HEK293 (cell line): ENCODE results near the gene AFDN.
A peak's percentile ranks its signal among the peaks of the same experiment; 100 is the strongest.

Experiments
- CTCF ChIA-PET: fragments of 350-600 bp; formaldehyde crosslinking; extraction: SDS; loops from one replicate; lab custom pipeline; 2021; ENCODE audit warnings: antibody characterized with exemption; lab: Yijun Ruan, JAX
- POLR2A ChIA-PET: fragments of 300-600 bp; formaldehyde crosslinking; extraction: SDS; loops from one replicate; lab custom pipeline; 2020; ENCODE audit warnings: antibody characterized with exemption, inconsistent platforms; lab: Yijun Ruan, JAX
- H3K27ac ChIP-seq: fragments of 200-500 bp; sonication (Bioruptor generic); 2 replicates; pipeline ENCODE4 v1.5.1; 2014; ENCODE audit warnings: low read depth, low read length, control low read depth, inconsistent platforms; ENCODE audit errors: extremely low read depth
- H3K36me3 ChIP-seq, 2 experiments: fragments of 200-500 bp in 1 of 2; sonication (Bioruptor generic) in 1 of 2; 1 replicate in 1 of 2; 2 replicates in 1 of 2; pipeline ENCODE4 v1.5.1; 2014 to 2017; ENCODE audit warnings: inconsistent platforms in 2 of 2, low read length in 2 of 2; ENCODE audit not compliant: control insufficient read depth in 2 of 2, insufficient read depth in 1 of 2
- H3K4me1 ChIP-seq: fragments of 200-500 bp; sonication (Bioruptor generic); 2 replicates; pipeline ENCODE4 v1.5.1; 2014; ENCODE audit warnings: mild to moderate bottlenecking, low read length, inconsistent platforms; ENCODE audit not compliant: control insufficient read depth, insufficient read depth
- H3K4me3 ChIP-seq: 2 replicates; pipeline ENCODE4 v1.5.1; 2011; ENCODE audit warnings: low read depth, mild to moderate bottlenecking, control low read depth, low read length, moderate library complexity
- H3K9me3 ChIP-seq: fragments of 200-500 bp; sonication (Bioruptor generic); 2 replicates; pipeline ENCODE4 v1.5.1; 2014; ENCODE audit warnings: low read depth, low read length, inconsistent platforms; ENCODE audit not compliant: control insufficient read depth, insufficient read depth
- GLIS1 ChIP-seq: fragments of 450-650 bp; formaldehyde crosslinking; IDR thresholded peaks from 2 replicates; pipeline ENCODE4 v1.5.1; 2016; ENCODE audit warnings: missing biosample characterization, missing genetic modification characterization
- GLIS2 ChIP-seq: fragments of 450-650 bp; formaldehyde crosslinking; IDR thresholded peaks from 2 replicates; pipeline ENCODE4 v1.5.1; 2016; ENCODE audit warnings: missing biosample characterization, missing genetic modification characterization
- OSR2 ChIP-seq: fragments of 450-650 bp; formaldehyde crosslinking; IDR thresholded peaks from 2 replicates; pipeline ENCODE4 v1.5.1; 2016; ENCODE audit warnings: missing biosample characterization, missing genetic modification characterization
- SP2 ChIP-seq: fragments of 450-650 bp; formaldehyde crosslinking; IDR thresholded peaks from 2 replicates; pipeline ENCODE4 v1.5.1; 2016; ENCODE audit warnings: missing biosample characterization, missing genetic modification characterization
- YY1 ChIP-seq: fragments of 450-650 bp; formaldehyde crosslinking; IDR thresholded peaks from 2 replicates; pipeline ENCODE4 v1.5.1; 2018; ENCODE audit warnings: missing biosample characterization, missing genetic modification characterization
- ZBTB17 ChIP-seq: fragments of 450-650 bp; formaldehyde crosslinking; IDR thresholded peaks from 2 replicates; pipeline ENCODE4 v1.5.1; 2016; ENCODE audit warnings: missing biosample characterization, missing genetic modification characterization
- ZBTB48 ChIP-seq: fragments of 450-650 bp; formaldehyde crosslinking; IDR thresholded peaks from 2 replicates; pipeline ENCODE4 v1.5.1; 2016; ENCODE audit warnings: missing biosample characterization, missing genetic modification characterization
- ZEB2 ChIP-seq: fragments of 450-650 bp; formaldehyde crosslinking; IDR thresholded peaks from 2 replicates; pipeline ENCODE4 v1.5.1; 2016; ENCODE audit warnings: missing biosample characterization, missing genetic modification characterization
- ZFP3 ChIP-seq: fragments of 450-650 bp; formaldehyde crosslinking; IDR thresholded peaks from 2 replicates; pipeline ENCODE4 v1.5.1; 2016; ENCODE audit warnings: low read depth, missing biosample characterization, missing genetic modification characterization
- ZFP41 ChIP-seq: fragments of 450-650 bp; formaldehyde crosslinking; IDR thresholded peaks from 2 replicates; pipeline ENCODE4 v1.5.1; 2016; ENCODE audit warnings: missing biosample characterization, missing genetic modification characterization, borderline replicate concordance
- ZNF10 ChIP-seq: fragments of 450-650 bp; formaldehyde crosslinking; IDR thresholded peaks from 2 replicates; pipeline ENCODE4 v1.5.1; 2017; ENCODE audit warnings: missing biosample characterization, missing genetic modification characterization
- ZNF155 ChIP-seq: fragments of 450-650 bp; formaldehyde crosslinking; IDR thresholded peaks from 2 replicates; pipeline ENCODE4 v1.5.1; 2016; ENCODE audit warnings: missing biosample characterization, missing genetic modification characterization
- ZNF174 ChIP-seq: fragments of 450-650 bp; formaldehyde crosslinking; IDR thresholded peaks from 2 replicates; pipeline ENCODE4 v1.5.0; 2017; ENCODE audit warnings: missing biosample characterization, mild to moderate bottlenecking, missing genetic modification characterization
- ZNF19 ChIP-seq: fragments of 450-650 bp; formaldehyde crosslinking; IDR thresholded peaks from 2 replicates; pipeline ENCODE4; 2016; ENCODE audit warnings: missing biosample characterization, missing genetic modification characterization, low read depth
- ZNF223 ChIP-seq: fragments of 450-650 bp; formaldehyde crosslinking; IDR thresholded peaks from 2 replicates; pipeline ENCODE4 v1.5.1; 2016; ENCODE audit warnings: missing biosample characterization, missing genetic modification characterization
- ZNF280D ChIP-seq: fragments of 450-650 bp; formaldehyde crosslinking; IDR thresholded peaks from 2 replicates; pipeline ENCODE4 v1.5.1; 2016; ENCODE audit warnings: missing biosample characterization, missing genetic modification characterization
- ZNF341 ChIP-seq: fragments of 450-650 bp; formaldehyde crosslinking; IDR thresholded peaks from 2 replicates; pipeline ENCODE4; 2016; ENCODE audit warnings: low read depth, missing biosample characterization, missing genetic modification characterization
- ZNF366 ChIP-seq: fragments of 450-650 bp; formaldehyde crosslinking; conservative IDR thresholded peaks from 2 replicates; pipeline ENCODE4 v1.5.1; 2016; ENCODE audit warnings: missing biosample characterization, missing genetic modification characterization
- ZNF510 ChIP-seq: fragments of 450-650 bp; formaldehyde crosslinking; IDR thresholded peaks from 2 replicates; pipeline ENCODE4 v1.5.1; 2018; ENCODE audit warnings: mild to moderate bottlenecking, missing genetic modification characterization, missing biosample characterization; ENCODE audit not compliant: insufficient replicate concordance
- ZNF544 ChIP-seq: fragments of 450-650 bp; formaldehyde crosslinking; IDR thresholded peaks from 2 replicates; pipeline ENCODE4 v1.5.0; 2017; ENCODE audit warnings: missing biosample characterization, missing genetic modification characterization
- ZNF548 ChIP-seq: fragments of 450-650 bp; formaldehyde crosslinking; IDR thresholded peaks from 2 replicates; pipeline ENCODE4 v1.5.1; 2016; ENCODE audit warnings: missing biosample characterization, missing genetic modification characterization
- ZNF571 ChIP-seq: fragments of 450-650 bp; formaldehyde crosslinking; IDR thresholded peaks from 2 replicates; pipeline ENCODE4 v1.5.0; 2017; ENCODE audit warnings: missing biosample characterization, missing genetic modification characterization
- ZNF580 ChIP-seq: fragments of 450-650 bp; formaldehyde crosslinking; IDR thresholded peaks from 2 replicates; pipeline ENCODE4 v1.5.1; 2016; ENCODE audit warnings: missing biosample characterization, missing genetic modification characterization
- ZXDB ChIP-seq: fragments of 450-650 bp; formaldehyde crosslinking; IDR thresholded peaks from 2 replicates; pipeline ENCODE4 v1.5.1; 2016; ENCODE audit warnings: missing biosample characterization, missing genetic modification characterization

The AFDN gene

GRCh38 chr6:167849846-167850459 is 23.2 kb downstream of the AFDN start (continued):
- no peak for TF ChIP-seq ZNF280D (tag by site-specific recombination)
- TF ChIP-seq ZNF10 (tag by site-specific recombination): no peak
- TF ChIP-seq ZFP41: no peak
- no peak for TF ChIP-seq GLIS1 (tag by site-specific recombination)
- no peak for TF ChIP-seq ZFP3
- no peak for TF ChIP-seq ZNF548 (tag by site-specific recombination)
- TF ChIP-seq OSR2 (tag by site-specific recombination): peak; percentile 42; the same call in 1 of the 2 replicates
- TF ChIP-seq ZNF341: no peak
- TF ChIP-seq ZNF580: 0 out of 2 replicates have a peak, but pooled peaks have one; percentile 59
- no peak for TF ChIP-seq ZNF223
- no peak for TF ChIP-seq ZNF510
- TF ChIP-seq ZNF571: no peak
- peak; percentile 50 for TF ChIP-seq ZBTB17 (tag by site-specific recombination)
- no peak for TF ChIP-seq ZBTB48 (tag by site-specific recombination)
- no peak for TF ChIP-seq SP2
- TF ChIP-seq YY1 (tag by site-specific recombination): no peak
- TF ChIP-seq ZNF544 (tag by site-specific recombination): no peak
- TF ChIP-seq ZNF366 (tag by site-specific recombination): peak; percentile 30; the same call in 1 of the 2 replicates
- no peak for TF ChIP-seq ZNF19 (tag by site-specific recombination)
- TF ChIP-seq ZEB2 (tag by site-specific recombination): 0 out of 2 replicates have a peak, but pooled peaks have one; percentile 15
- no peak for TF ChIP-seq ZNF155 (tag by site-specific recombination)
- TF ChIP-seq ZXDB: no peak

- H3K4me3 ChIP-seq: no peak overlapping the region
- TF ChIP-seq ZNF174 (tag by site-specific recombination): no peak
- 0 out of 2 replicates have a peak, but pooled peaks have one; percentile 15 for TF ChIP-seq GLIS2 (tag by site-specific recombination)
Observed at GRCh38 chr6:167850782-167851181, 24.1 kb downstream of the AFDN start.

More at GRCh38 chr6:167850782-167851181, 24.1 kb downstream of the AFDN start:
- Histone ChIP-seq H3K27ac (no peak overlapping the region), H3K4me1 (peaks cover 25% of the 10 kb centered on the region), H3K9me3 (no peaks in the 10 kb centered on the region), H3K36me3 (no peaks in the 10 kb centered on the region)
- ChIA-PET POLR2A (no interaction called here), CTCF (interaction anchor here (0.7 kb wide), 1 partner anchor 318 kb away, joined by 3 read pairs; no protein-coding TSS in a partner anchor)
